Measurements from ENCODE around the gene SLC24A3.

DNA sequence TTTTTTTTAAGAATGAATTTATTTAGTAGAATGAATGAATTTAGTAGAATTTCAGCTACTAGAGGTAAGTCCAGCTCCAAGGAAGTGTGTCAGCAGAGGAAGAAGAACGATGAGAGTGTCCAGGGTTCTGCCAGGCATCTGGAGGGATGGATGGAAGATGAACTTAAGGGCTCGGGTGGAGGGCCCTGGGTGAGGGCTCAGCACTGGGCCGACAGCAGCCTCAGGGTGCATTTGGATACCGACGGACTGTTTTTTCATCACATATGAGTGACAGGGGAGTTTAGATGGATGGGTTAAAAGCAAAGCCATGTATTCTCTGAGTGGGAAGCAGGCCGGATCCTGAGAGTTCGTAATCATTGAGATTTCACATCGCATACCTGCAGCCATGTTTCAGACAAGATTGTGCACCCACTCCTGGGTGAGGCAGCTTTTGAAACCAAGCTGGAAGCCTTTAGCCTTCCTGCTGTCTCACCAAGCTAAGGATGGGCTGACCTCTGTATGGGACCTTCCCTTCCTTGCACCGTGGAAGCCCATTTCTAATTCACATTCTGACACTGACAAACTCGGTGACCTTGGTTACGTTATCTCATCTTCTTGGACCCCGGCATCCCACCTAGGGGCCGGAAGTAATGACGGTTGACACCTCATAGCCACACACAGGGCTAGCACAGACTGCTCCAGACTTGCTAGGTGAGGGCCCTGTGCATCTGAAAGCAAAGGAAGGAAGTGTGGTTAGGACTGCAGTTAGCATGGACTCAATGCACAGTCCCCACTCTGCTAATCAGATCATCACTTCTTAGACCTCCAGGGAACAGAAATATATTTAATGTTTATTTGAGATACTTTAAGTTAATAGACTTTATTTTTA is 228.5 kb downstream of the SLC24A3 start:
- TF ChIP-seq, protein P1, sequence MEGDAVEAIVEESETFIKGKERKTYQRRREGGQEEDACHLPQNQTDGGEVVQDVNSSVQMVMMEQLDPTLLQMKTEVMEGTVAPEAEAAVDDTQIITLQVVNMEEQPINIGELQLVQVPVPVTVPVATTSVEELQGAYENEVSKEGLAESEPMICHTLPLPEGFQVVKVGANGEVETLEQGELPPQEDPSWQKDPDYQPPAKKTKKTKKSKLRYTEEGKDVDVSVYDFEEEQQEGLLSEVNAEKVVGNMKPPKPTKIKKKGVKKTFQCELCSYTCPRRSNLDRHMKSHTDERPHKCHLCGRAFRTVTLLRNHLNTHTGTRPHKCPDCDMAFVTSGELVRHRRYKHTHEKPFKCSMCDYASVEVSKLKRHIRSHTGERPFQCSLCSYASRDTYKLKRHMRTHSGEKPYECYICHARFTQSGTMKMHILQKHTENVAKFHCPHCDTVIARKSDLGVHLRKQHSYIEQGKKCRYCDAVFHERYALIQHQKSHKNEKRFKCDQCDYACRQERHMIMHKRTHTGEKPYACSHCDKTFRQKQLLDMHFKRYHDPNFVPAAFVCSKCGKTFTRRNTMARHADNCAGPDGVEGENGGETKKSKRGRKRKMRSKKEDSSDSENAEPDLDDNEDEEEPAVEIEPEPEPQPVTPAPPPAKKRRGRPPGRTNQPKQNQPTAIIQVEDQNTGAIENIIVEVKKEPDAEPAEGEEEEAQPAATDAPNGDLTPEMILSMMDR (IDR thresholded peaks at IDR 0.05) = no peak
- no peak for TF ChIP-seq POLR2A (IDR thresholded peaks at IDR 0.05)
